ENCODE measurements around the gene DMD. TPM values are rescaled to one million over a fixed set of nuclear protein-coding genes. Genes with fewer than 3 reads are reported as not detected.
"Not testable (repeated sequence)": the region's sequence is repeated elsewhere in the genome, so short reads cannot be mapped to it uniquely, and the experiment has no call there.

The DMD gene
- total RNA-seq, 2 experiments from 2014 or later, result 0.85 to 1.8 TPM

DNA sequence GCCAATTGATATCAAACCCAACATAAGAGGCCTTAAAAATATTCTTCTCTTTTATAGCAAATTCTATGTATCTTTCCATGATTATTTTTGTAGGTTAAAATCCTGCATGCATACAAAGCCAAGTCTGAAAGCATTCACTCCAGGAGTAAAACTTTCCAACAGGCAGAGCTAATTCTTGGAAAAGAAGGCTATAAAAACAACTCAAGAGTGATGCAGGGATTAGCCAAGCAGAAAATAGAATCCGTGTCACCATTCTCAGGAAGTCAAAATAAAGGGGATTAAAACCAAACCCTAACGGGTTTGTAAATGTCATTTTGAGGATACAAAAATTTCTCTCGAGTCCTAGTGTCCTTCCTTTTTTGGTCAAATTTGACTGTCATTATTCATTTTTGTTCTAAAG lies 412.4 kb downstream of the DMD start:
- Mint-ChIP-seq H3K9me3 (ENCODE audit: low read depth) (peaks cover 2% of the 10 kb centered on the region), H3K27ac (no peak overlapping the region), H3K4me1 (no peaks in the 10 kb centered on the region), H3K4me3 (no peak overlapping the region), H3K27me3 (no peaks in the 10 kb centered on the region), H3K36me3 (ENCODE audit: low read depth) (no peaks in the 10 kb centered on the region)
- no peak for DNase-seq
- ChIA-PET CTCF (no interaction called here), POLR2A (no interaction called here)
- intact Hi-C loops (cut with DNase I, micrococcal nuclease), result no loop called here
- no peak for ATAC-seq

DNA sequence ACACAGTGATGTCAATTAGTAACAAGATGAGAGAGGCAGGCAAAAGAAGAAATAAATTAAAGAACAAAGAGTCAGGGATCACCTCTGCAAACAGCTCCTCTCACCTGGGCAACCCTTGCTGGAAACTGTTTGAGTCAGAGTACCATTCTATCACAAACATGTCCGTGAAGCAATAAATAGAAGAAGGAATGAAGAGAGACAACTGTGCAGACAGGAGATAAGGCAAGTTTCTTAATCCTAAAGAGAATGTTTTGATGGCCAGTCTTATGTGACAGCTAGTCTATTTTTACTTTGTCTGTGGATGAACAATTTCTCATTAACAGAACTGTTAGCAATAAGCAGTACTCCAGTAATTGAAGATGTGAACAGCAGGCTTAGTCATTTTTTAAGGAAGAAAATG lies 422.4 kb downstream of the DMD start:
- H3K4me3 Mint-ChIP-seq, result no peak overlapping the region
- H3K27ac Mint-ChIP-seq, result no peak overlapping the region
- POLR2A ChIA-PET, result no interaction called here
- ATAC-seq, result no peak
- no peak for DNase-seq
- no peaks in the 10 kb centered on the region for H3K27me3 Mint-ChIP-seq
- no peaks in the 10 kb centered on the region for H3K36me3 Mint-ChIP-seq (ENCODE audit: low read depth)
- H3K4me1 Mint-ChIP-seq, result no peaks in the 10 kb centered on the region
- intact Hi-C loops (cut with DNase I, micrococcal nuclease), result no loop called here
- H3K9me3 Mint-ChIP-seq (ENCODE audit: low read depth), result no peaks in the 10 kb centered on the region
- CTCF ChIA-PET, result no interaction called here

GRCh38 chrX:32780109-32780508 lies 431.2 kb downstream of the DMD start:
- POLR2A ChIA-PET, result no interaction called here
- Mint-ChIP-seq H3K27ac (no peak overlapping the region), H3K4me3 (no peak overlapping the region), H3K36me3 (ENCODE audit: low read depth) (no peaks in the 10 kb centered on the region), H3K4me1 (no peaks in the 10 kb centered on the region), H3K9me3 (ENCODE audit: low read depth) (peaks cover 4% of the 10 kb centered on the region), H3K27me3 (no peaks in the 10 kb centered on the region)
- no peak for ATAC-seq
- intact Hi-C loops (cut with DNase I, micrococcal nuclease), result no loop called here
- CTCF ChIA-PET, result no interaction called here
- DNase-seq, result no peak

- Mint-ChIP-seq H3K9me3 (ENCODE audit: low read depth) (peaks cover 4% of the 10 kb centered on the region), H3K4me3 (no peak overlapping the region), H3K36me3 (ENCODE audit: low read depth) (no peaks in the 10 kb centered on the region), H3K27ac (no peak overlapping the region), H3K27me3 (no peaks in the 10 kb centered on the region), H3K4me1 (no peaks in the 10 kb centered on the region)
- POLR2A ChIA-PET, result no interaction called here
- CTCF ChIA-PET, result no interaction called here
- DNase-seq (no peak), ATAC-seq (no peak)
- intact Hi-C loops (cut with DNase I, micrococcal nuclease), result no loop called here
Measured at GRCh38 chrX:32778965-32779364, 432.4 kb downstream of the DMD start.

DNA sequence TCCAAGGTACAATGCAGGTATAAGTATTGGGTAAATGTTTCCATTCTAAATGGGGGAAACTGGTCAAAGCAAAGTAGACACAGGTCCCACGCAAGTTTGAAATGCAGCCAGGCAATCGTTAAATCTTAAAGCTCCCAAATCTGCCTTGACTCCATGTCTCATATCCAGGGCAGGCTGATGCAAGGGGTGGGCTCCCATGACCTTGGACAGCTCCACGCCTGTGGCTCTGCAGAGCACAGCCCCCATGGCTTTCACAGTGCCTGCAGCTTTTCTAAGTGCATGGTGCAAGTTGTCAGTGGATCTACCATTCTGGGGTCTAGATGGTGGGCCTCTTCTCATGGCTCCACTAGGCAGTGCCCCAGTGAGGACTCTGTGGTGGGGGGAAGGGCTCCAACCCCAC lies 436.4 kb downstream of the DMD start:
- Mint-ChIP-seq H3K27ac (no peak overlapping the region), H3K4me3 (no peak overlapping the region), H3K27me3 (no peaks in the 10 kb centered on the region), H3K4me1 (no peaks in the 10 kb centered on the region), H3K36me3 (ENCODE audit: low read depth) (no peaks in the 10 kb centered on the region), H3K9me3 (ENCODE audit: low read depth) (peaks cover 1% of the 10 kb centered on the region)
- ATAC-seq (no peak), DNase-seq (no peak)
- ChIA-PET POLR2A (no interaction called here), CTCF (no interaction called here)
- intact Hi-C loops (cut with DNase I, micrococcal nuclease), result no loop called here

GRCh38 chrX:32749070-32749469 lies 462.3 kb downstream of the DMD start:
- no peaks in the 10 kb centered on the region for H3K36me3 Mint-ChIP-seq (ENCODE audit: low read depth)
- POLR2A ChIA-PET, result no interaction called here
- peaks cover 3% of the 10 kb centered on the region for H3K9me3 Mint-ChIP-seq (ENCODE audit: low read depth)
- H3K4me1 Mint-ChIP-seq, result no peaks in the 10 kb centered on the region
- no peaks in the 10 kb centered on the region for H3K27me3 Mint-ChIP-seq
- H3K27ac Mint-ChIP-seq, result no peak overlapping the region
- intact Hi-C loops (cut with DNase I, micrococcal nuclease), result no loop called here
- no peak overlapping the region for H3K4me3 Mint-ChIP-seq
- ATAC-seq (no peak), DNase-seq (no peak)
- CTCF ChIA-PET, result no interaction called here

DNA sequence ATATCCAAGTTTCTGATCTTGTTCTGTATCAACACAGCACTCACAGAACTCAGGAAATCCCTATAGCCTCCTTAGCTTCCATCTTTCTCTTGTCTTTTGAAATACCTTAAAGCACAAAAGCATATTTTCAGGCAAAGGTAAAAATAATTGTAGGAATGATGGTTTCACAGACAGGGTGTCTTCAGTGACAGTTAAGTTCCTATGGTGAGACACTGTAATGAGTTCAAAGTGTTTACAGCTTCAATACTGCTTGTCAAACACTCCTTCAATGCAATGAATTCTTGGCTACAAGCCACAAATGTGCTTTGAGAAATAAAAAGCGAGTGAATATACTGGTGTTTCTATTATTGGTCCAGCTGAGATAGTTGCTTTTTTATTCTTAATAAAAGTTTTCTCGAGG lies 466.0 kb downstream of the DMD start:
- intact Hi-C loops (cut with DNase I, micrococcal nuclease), result no loop called here
- CTCF ChIA-PET, result no interaction called here
- POLR2A ChIA-PET, result no interaction called here

GRCh38 chrX:32744921-32745320 lies 466.4 kb downstream of the DMD start:
- no peaks in the 10 kb centered on the region for H3K36me3 Mint-ChIP-seq (ENCODE audit: low read depth)
- no peak overlapping the region for H3K27ac Mint-ChIP-seq
- H3K9me3 Mint-ChIP-seq (ENCODE audit: low read depth), result peaks cover 3% of the 10 kb centered on the region
- ATAC-seq, result no peak
- H3K4me1 Mint-ChIP-seq, result no peaks in the 10 kb centered on the region
- H3K27me3 Mint-ChIP-seq, result no peaks in the 10 kb centered on the region
- intact Hi-C loops (cut with DNase I, micrococcal nuclease), result no loop called here
- no peak overlapping the region for H3K4me3 Mint-ChIP-seq
- no peak for DNase-seq
- CTCF ChIA-PET, result no interaction called here
- POLR2A ChIA-PET, result no interaction called here

More for the DNA sequence above, 466.0 kb downstream of the DMD start:
- no peaks in the 10 kb centered on the region for H3K36me3 Mint-ChIP-seq (ENCODE audit: low read depth)
- no peak overlapping the region for H3K4me3 Mint-ChIP-seq
- DNase-seq (no peak), ATAC-seq (no peak)
- H3K27ac Mint-ChIP-seq, result no peak overlapping the region
- H3K4me1 Mint-ChIP-seq, result no peaks in the 10 kb centered on the region
- H3K27me3 Mint-ChIP-seq, result no peaks in the 10 kb centered on the region
- H3K9me3 Mint-ChIP-seq (ENCODE audit: low read depth), result peaks cover 3% of the 10 kb centered on the region

GRCh38 chrX:32741910-32742309 lies 469.4 kb downstream of the DMD start:
- DNase-seq, result no peak
- intact Hi-C loops (cut with DNase I, micrococcal nuclease), result no loop called here
- no peak for ATAC-seq
- H3K27me3 Mint-ChIP-seq, result no peaks in the 10 kb centered on the region
- H3K27ac Mint-ChIP-seq, result no peak overlapping the region
- no peaks in the 10 kb centered on the region for H3K36me3 Mint-ChIP-seq (ENCODE audit: low read depth)
- peaks cover 3% of the 10 kb centered on the region for H3K9me3 Mint-ChIP-seq (ENCODE audit: low read depth)
- ChIA-PET POLR2A (no interaction called here), CTCF (no interaction called here)
- no peaks in the 10 kb centered on the region for H3K4me1 Mint-ChIP-seq
- H3K4me3 Mint-ChIP-seq, result no peak overlapping the region

DNA sequence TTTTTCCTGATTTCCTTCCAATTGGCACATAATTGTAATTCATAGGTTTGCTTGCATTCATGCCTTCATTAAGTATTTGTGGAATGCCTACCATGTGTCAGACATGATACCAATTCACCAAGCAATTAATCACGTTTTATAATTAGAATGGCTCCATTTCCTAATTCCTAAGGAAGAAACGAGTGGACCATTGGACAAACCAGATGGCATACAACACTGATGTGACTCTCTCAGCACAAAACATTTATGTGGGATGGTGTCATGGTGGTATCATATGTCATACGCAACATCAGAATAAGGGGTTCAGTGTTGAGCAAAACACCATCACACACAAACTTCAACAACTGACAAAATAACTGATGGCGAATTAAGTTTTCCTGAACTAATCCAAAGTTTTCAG lies 502.8 kb downstream of the DMD start:
- ChIA-PET CTCF (no interaction called here), POLR2A (no interaction called here)
- H3K9me3 Mint-ChIP-seq (ENCODE audit: low read depth), result no peaks in the 10 kb centered on the region
- no peak overlapping the region for H3K27ac Mint-ChIP-seq
- no peaks in the 10 kb centered on the region for H3K36me3 Mint-ChIP-seq (ENCODE audit: low read depth)
- intact Hi-C loops (cut with DNase I, micrococcal nuclease), result no loop called here
- no peaks in the 10 kb centered on the region for H3K27me3 Mint-ChIP-seq
- no peak overlapping the region for H3K4me3 Mint-ChIP-seq
- ATAC-seq (no peak), DNase-seq (no peak)
- H3K4me1 Mint-ChIP-seq, result no peaks in the 10 kb centered on the region

GRCh38 chrX:32705385-32705784 lies 506.0 kb downstream of the DMD start:
- H3K36me3 Mint-ChIP-seq (ENCODE audit: low read depth); H3K27ac Mint-ChIP-seq; H3K4me3 Mint-ChIP-seq; H3K27me3 Mint-ChIP-seq; POLR2A ChIA-PET; CTCF ChIA-PET; H3K9me3 Mint-ChIP-seq (ENCODE audit: low read depth); ATAC-seq; H3K4me1 Mint-ChIP-seq; intact Hi-C loops (cut with DNase I, micrococcal nuclease); DNase-seq: not testable (repeated sequence)

DNA sequence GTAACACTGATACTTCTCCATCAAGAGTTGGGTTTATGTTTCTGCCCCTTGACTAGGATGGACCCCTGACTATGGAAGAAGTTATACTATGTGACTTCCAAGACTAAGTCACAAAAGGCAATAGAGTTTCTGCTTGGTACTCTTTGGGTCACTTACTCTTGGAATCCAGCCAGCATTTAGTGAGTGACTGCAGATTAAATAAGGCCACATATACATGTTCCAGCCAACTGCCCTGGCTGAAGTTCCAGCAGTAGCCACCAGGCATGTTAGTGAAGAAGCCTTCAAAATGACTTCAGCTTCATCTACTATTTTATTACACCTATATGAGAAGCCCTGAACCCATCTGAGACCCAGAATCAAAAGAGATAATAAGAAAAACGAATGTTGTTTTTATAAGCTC lies 524.0 kb downstream of the DMD start:
- ChIA-PET POLR2A (no interaction called here), CTCF (no interaction called here)
- no peak for DNase-seq
- Mint-ChIP-seq H3K27me3 (no peaks in the 10 kb centered on the region), H3K4me3 (no peak overlapping the region), H3K9me3 (ENCODE audit: low read depth) (no peaks in the 10 kb centered on the region), H3K36me3 (ENCODE audit: low read depth) (no peaks in the 10 kb centered on the region), H3K4me1 (no peaks in the 10 kb centered on the region), H3K27ac (no peak overlapping the region)
- intact Hi-C loops (cut with DNase I, micrococcal nuclease), result no loop called here
- no peak for ATAC-seq

- ChIA-PET CTCF (no interaction called here), POLR2A (no interaction called here)
- DNase-seq (no peak), ATAC-seq (no peak)
- no peaks in the 10 kb centered on the region for H3K9me3 Mint-ChIP-seq (ENCODE audit: low read depth)
- H3K36me3 Mint-ChIP-seq (ENCODE audit: low read depth), result no peaks in the 10 kb centered on the region
- intact Hi-C loops (cut with DNase I, micrococcal nuclease), result no loop called here
- H3K27me3 Mint-ChIP-seq, result no peaks in the 10 kb centered on the region
- no peak overlapping the region for H3K27ac Mint-ChIP-seq
- no peaks in the 10 kb centered on the region for H3K4me1 Mint-ChIP-seq
- H3K4me3 Mint-ChIP-seq, result no peak overlapping the region
Measured at GRCh38 chrX:32678487-32678886, 532.9 kb downstream of the DMD start.
